Activated T-helper 1 cell treated with anti-CD3 and anti-CD28 coated beads, Interleukin-2, amount 50 U/mL, for 16 hours (primary cell): ENCODE measurements around the gene PYY.
"Not testable (repeated sequence)": the region's sequence is repeated elsewhere in the genome, so short reads cannot be mapped to it uniquely, and the experiment has no call there.

ENCODE experiments used
- DNase-seq, 2 donors: peaks; one replicate each; pipeline ENCODE4 v3.0.0-alpha.2; 2020; ENCODE audit warnings: low read depth in 1 of 2, low spot score in 1 of 2

PYY gene

GRCh38 chr17:43953746-43954145, at the start of gene PYY:
TSS of gene PYY (minus strand) at chr17:43953940. CDS start at chr17:43953483, 457 bp downstream.
- DNase-seq: no peak

- no peak for DNase-seq
Observed at GRCh38 chr17:44002141-44002848, 48.6 kb upstream of the PYY start.

- DNase-seq: no peak
Observed at GRCh38 chr17:44001461-44001920, 47.8 kb upstream of the PYY start.

- DNase-seq: no peak
Observed at GRCh38 chr17:44000871-44001460, 47.2 kb upstream of the PYY start.

GRCh38 chr17:44000141-44000860, 46.6 kb upstream of the PYY start:
- DNase-seq: no peak

- no peak for DNase-seq
Observed at GRCh38 chr17:43999024-43999423, 45.3 kb upstream of the PYY start.

GRCh38 chr17:43998552-43998951, 44.8 kb upstream of the PYY start:
- DNase-seq: no peak

GRCh38 chr17:43997180-43997579, 43.4 kb upstream of the PYY start:
- not testable (repeated sequence) for DNase-seq

GRCh38 chr17:43995150-43995471, 41.4 kb upstream of the PYY start:
- no peak for DNase-seq

- peak; percentile 38 to 47 for DNase-seq
Observed at GRCh38 chr17:43994272-43995149, 40.8 kb upstream of the PYY start.

GRCh38 chr17:43992641-43993040, 38.9 kb upstream of the PYY start:
- DNase-seq: no peak

GRCh38 chr17:43988301-43988700, 34.6 kb upstream of the PYY start:
- DNase-seq: no peak

GRCh38 chr17:43987131-43988021, 33.6 kb upstream of the PYY start:
- no peak for DNase-seq

- DNase-seq: no peak
Observed at GRCh38 chr17:43986225-43986981, 32.7 kb upstream of the PYY start.

GRCh38 chr17:43984521-43984920, 30.8 kb upstream of the PYY start:
- DNase-seq: no peak

GRCh38 chr17:43983515-43984411, 30.0 kb upstream of the PYY start:
- no peak for DNase-seq

GRCh38 chr17:43983196-43983514, 29.4 kb upstream of the PYY start:
- DNase-seq: no peak

- DNase-seq: no peak
Observed at GRCh38 chr17:43982171-43982570, 28.4 kb upstream of the PYY start.

GRCh38 chr17:43979671-43980070, 25.9 kb upstream of the PYY start:
- no peak for DNase-seq
